ENCODE results near the gene PDGFD.

- TF ChIP-seq, protein P1, sequence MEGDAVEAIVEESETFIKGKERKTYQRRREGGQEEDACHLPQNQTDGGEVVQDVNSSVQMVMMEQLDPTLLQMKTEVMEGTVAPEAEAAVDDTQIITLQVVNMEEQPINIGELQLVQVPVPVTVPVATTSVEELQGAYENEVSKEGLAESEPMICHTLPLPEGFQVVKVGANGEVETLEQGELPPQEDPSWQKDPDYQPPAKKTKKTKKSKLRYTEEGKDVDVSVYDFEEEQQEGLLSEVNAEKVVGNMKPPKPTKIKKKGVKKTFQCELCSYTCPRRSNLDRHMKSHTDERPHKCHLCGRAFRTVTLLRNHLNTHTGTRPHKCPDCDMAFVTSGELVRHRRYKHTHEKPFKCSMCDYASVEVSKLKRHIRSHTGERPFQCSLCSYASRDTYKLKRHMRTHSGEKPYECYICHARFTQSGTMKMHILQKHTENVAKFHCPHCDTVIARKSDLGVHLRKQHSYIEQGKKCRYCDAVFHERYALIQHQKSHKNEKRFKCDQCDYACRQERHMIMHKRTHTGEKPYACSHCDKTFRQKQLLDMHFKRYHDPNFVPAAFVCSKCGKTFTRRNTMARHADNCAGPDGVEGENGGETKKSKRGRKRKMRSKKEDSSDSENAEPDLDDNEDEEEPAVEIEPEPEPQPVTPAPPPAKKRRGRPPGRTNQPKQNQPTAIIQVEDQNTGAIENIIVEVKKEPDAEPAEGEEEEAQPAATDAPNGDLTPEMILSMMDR (IDR thresholded peaks at IDR 0.05): no peak
- no peak for TF ChIP-seq POLR2A (IDR thresholded peaks at IDR 0.05)
Observed at GRCh38 chr11:103870821-103871309, 293.1 kb downstream of the PDGFD start.

Measured in thyroid gland (tissue), 4 donors.